ENCODE measurements around the gene VRK2.
"Not testable (repeated sequence)": the region's sequence is repeated elsewhere in the genome, so short reads cannot be mapped to it uniquely, and the experiment has no call there.

GRCh38 chr2:58180175-58180574 lies 133.6 kb downstream of the VRK2 start:
- TF ChIP-seq, protein P1, sequence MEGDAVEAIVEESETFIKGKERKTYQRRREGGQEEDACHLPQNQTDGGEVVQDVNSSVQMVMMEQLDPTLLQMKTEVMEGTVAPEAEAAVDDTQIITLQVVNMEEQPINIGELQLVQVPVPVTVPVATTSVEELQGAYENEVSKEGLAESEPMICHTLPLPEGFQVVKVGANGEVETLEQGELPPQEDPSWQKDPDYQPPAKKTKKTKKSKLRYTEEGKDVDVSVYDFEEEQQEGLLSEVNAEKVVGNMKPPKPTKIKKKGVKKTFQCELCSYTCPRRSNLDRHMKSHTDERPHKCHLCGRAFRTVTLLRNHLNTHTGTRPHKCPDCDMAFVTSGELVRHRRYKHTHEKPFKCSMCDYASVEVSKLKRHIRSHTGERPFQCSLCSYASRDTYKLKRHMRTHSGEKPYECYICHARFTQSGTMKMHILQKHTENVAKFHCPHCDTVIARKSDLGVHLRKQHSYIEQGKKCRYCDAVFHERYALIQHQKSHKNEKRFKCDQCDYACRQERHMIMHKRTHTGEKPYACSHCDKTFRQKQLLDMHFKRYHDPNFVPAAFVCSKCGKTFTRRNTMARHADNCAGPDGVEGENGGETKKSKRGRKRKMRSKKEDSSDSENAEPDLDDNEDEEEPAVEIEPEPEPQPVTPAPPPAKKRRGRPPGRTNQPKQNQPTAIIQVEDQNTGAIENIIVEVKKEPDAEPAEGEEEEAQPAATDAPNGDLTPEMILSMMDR (IDR thresholded peaks at IDR 0.05; ENCODE audit: poor library complexity, severe bottlenecking): not testable (repeated sequence)
- TF ChIP-seq REST (IDR thresholded peaks at IDR 0.05; ENCODE audit: borderline replicate concordance); EZH2 (IDR thresholded peaks at IDR 0.05; ENCODE audit: borderline replicate concordance, insufficient read depth, low read length, poor library complexity, severe bottlenecking); RAD21 (conservative IDR thresholded peaks at IDR 0.05); POLR2AphosphoS5 (IDR thresholded peaks at IDR 0.05): not testable (repeated sequence)
